Endothelial cell of umbilical vein (primary cell): ENCODE results near the gene PTPRD. TPM values are rescaled to one million over a fixed set of nuclear protein-coding genes. Genes with fewer than 3 reads are reported as not detected.

Source experiments
- BruUV-seq: library from RNA; stranded (reverse); fragments of 400-500 nt; replicated peaks from 2 replicates; lab custom pipeline; 2021; lab: Mats Ljungman, UMichigan
- CTCF ChIA-PET: fragments of 300-600, 350-600 bp; sonication (Branson Sonifier 250); formaldehyde crosslinking; loops from one replicate; lab custom pipeline; 2021; ENCODE audit warnings: antibody characterized with exemption, inconsistent platforms; lab: Charles Lee
- POLR2A ChIA-PET: fragments of 300-600, 350-600 bp; sonication (Branson Sonifier 250); formaldehyde crosslinking; loops from one replicate; lab custom pipeline; 2021; ENCODE audit warnings: antibody characterized with exemption, inconsistent platforms; lab: Charles Lee
- DNase-seq: peaks from one replicate; pipeline ENCODE4 v3.0.0-alpha.2; 2011; ENCODE audit warnings: low read depth, low spot score
- FAIRE-seq: peaks from 2 replicates; lab custom pipeline; 2011; peaks lifted over from hg19 to GRCh38; lab: Jason Lieb, UNC
- H2AFZ ChIP-seq: 2 replicates; pipeline ENCODE4 v1.6.0; 2012; ENCODE audit warnings: low read depth, low read length, control low read depth, inconsistent platforms
- H3K27ac ChIP-seq: 2 replicates; pipeline ENCODE4 v1.5.1; 2011; ENCODE audit warnings: low read depth, mild to moderate bottlenecking, control low read depth, low read length, moderate library complexity; ENCODE audit not compliant: insufficient read depth
- H3K27me3 ChIP-seq, 2 experiments: 2 replicates each; pipeline versions ENCODE4 v1.6.0 to v1.6.1; 2011; ENCODE audit warnings: low read length in 2 of 2, mixed read lengths in 1 of 2; ENCODE audit not compliant: control insufficient read depth in 2 of 2, insufficient read depth in 2 of 2
- H3K36me3 ChIP-seq, 2 experiments: 2 replicates in 1 of 2; 3 replicates in 1 of 2; pipeline ENCODE4 v1.5.1; 2011; ENCODE audit warnings: low read length in 2 of 2, mild to moderate bottlenecking in 1 of 2, moderate library complexity in 1 of 2; ENCODE audit not compliant: control insufficient read depth in 2 of 2, insufficient read depth in 2 of 2; ENCODE audit errors: extremely low read depth in 1 of 2
- H3K4me1 ChIP-seq: 3 replicates; pipeline ENCODE4 v1.5.1; 2011; ENCODE audit warnings: mild to moderate bottlenecking, low read length; ENCODE audit not compliant: control insufficient read depth, insufficient read depth; ENCODE audit errors: extremely low read depth
- H3K4me2 ChIP-seq: 2 replicates; pipeline ENCODE4 v1.6.1; 2011; ENCODE audit warnings: low read length, control low read depth, mixed read lengths; ENCODE audit not compliant: insufficient read depth
- H3K4me3 ChIP-seq, 3 experiments: fragments of 200-600 bp in 1 of 3; sonication (generic), shearing (Covaris generic) in 1 of 3; replicated peaks in 1 of 3; 2 replicates each; pipeline ENCODE4 v1.5.1; 2011 to 2016; ENCODE audit warnings: control low read depth in 3 of 3, low read length in 3 of 3, mild to moderate bottlenecking in 2 of 3, inconsistent platforms in 1 of 3, low read depth in 1 of 3, moderate library complexity in 1 of 3; ENCODE audit not compliant: insufficient read depth in 1 of 3
- H3K79me2 ChIP-seq: 2 replicates; pipeline ENCODE4 v1.6.0; 2012; ENCODE audit warnings: low read length, inconsistent platforms; ENCODE audit not compliant: control insufficient read depth, insufficient read depth
- H3K9ac ChIP-seq: replicated peaks from 2 replicates; pipeline ENCODE3; 2011; ENCODE audit warnings: low read length, control low read depth; ENCODE audit not compliant: insufficient read depth; ENCODE audit errors: extremely low read depth
- H3K9me1 ChIP-seq: replicated peaks from 3 replicates; pipeline ENCODE4 v1.6.0; 2011; ENCODE audit warnings: mild to moderate bottlenecking, low read length; ENCODE audit not compliant: control insufficient read depth, insufficient read depth; ENCODE audit errors: extremely low read depth
- H3K9me3 ChIP-seq: replicated peaks from 2 replicates; pipeline ENCODE4 v1.5.1; 2012; ENCODE audit warnings: low read length, inconsistent platforms; ENCODE audit not compliant: control insufficient read depth, insufficient read depth
- H4K20me1 ChIP-seq: replicated peaks from 2 replicates; pipeline ENCODE3; 2011; ENCODE audit warnings: mild to moderate bottlenecking, low read length; ENCODE audit not compliant: control insufficient read depth, insufficient read depth; ENCODE audit errors: extremely low read depth
- EZH2 ChIP-seq: IDR thresholded peaks from 2 replicates; pipeline ENCODE4 v1.6.1; 2012; ENCODE audit warnings: borderline replicate concordance, low read depth, mild to moderate bottlenecking, moderate library complexity, low read length, inconsistent platforms; ENCODE audit not compliant: severe bottlenecking
- FOS ChIP-seq: IDR thresholded peaks from 2 replicates; pipeline ENCODE4 v1.6.1; 2011; ENCODE audit warnings: mild to moderate bottlenecking, low read length, moderate library complexity, borderline replicate concordance; ENCODE audit not compliant: insufficient read depth
- GATA2 ChIP-seq: IDR thresholded peaks from 2 replicates; pipeline ENCODE4 v1.7.0; 2011; ENCODE audit warnings: low read depth, mild to moderate bottlenecking, moderate library complexity, mixed read lengths, low read length; ENCODE audit not compliant: insufficient read length, insufficient read depth
- JUN ChIP-seq: IDR thresholded peaks from 2 replicates; pipeline ENCODE4 v1.6.1; 2011; ENCODE audit warnings: borderline replicate concordance, low read depth; ENCODE audit not compliant: insufficient read length, insufficient read depth
- MYC ChIP-seq: IDR thresholded peaks from one replicate; pipeline ENCODE4 v1.6.1; 2011; ENCODE audit warnings: mild to moderate bottlenecking, low read depth, low read length
- POLR2A ChIP-seq: IDR thresholded peaks from 2 replicates; pipeline ENCODE4 v1.6.1; 2012; ENCODE audit warnings: low read depth, mild to moderate bottlenecking, control low read depth, low read length
- POLR2AphosphoS5 ChIP-seq: IDR thresholded peaks from 2 replicates; pipeline ENCODE4 v1.6.1; 2012; ENCODE audit warnings: low read depth, mild to moderate bottlenecking, control low read depth, low read length, moderate library complexity; ENCODE audit not compliant: insufficient read depth
- dilution Hi-C: fragments of 300-500 bp; cut with MboI; formaldehyde crosslinking; loops from one replicate; pipeline ENCODE4 v1.15.0; 2019; ENCODE audit warnings: low sequenced_read_pairs; ENCODE audit not compliant: extremely low pct_ligation_motif_present
- intact Hi-C: fragments of 100-400 bp; cut with micrococcal nuclease; formaldehyde crosslinking; loops from one replicate; pipeline ENCODE4 v1.10.0; 2022
- polyA plus RNA-seq, 4 experiments: library from polyadenylated mRNA; depleted of rRNA in 3 of 4; stranded (reverse) in 3 of 4; unstranded in 1 of 4; fragments of >200 nt; gene quantifications; 2 replicates each; pipeline versions ENCODE4 v1.2.1 to v1.2.3, GENCODE V29; 2011 to 2012; ENCODE audit warnings: missing spikeins in 1 of 4
- total RNA-seq: library from RNA; stranded (reverse); gene quantifications from 2 replicates; pipeline ENCODE4 v1.2.3, GENCODE V29; 2021
- TF ChIP-seq, protein P1 (sequence below), 2 donors: IDR thresholded peaks; 1 replicate in 1 of 2; 2 replicates in 1 of 2; pipeline ENCODE4 v1.5.1; 2011; ENCODE audit warnings: low read length in 2 of 2, mild to moderate bottlenecking in 2 of 2, moderate library complexity in 2 of 2, control low read depth in 1 of 2, inconsistent platforms in 1 of 2, low read depth in 1 of 2; ENCODE audit not compliant: insufficient read depth in 1 of 2; ENCODE audit errors: extremely low read depth in 1 of 2
- TF ChIP-seq, protein P2 (sequence below): IDR thresholded peaks from 2 replicates; pipeline ENCODE4 v1.6.1; 2011; ENCODE audit not compliant: insufficient read depth, insufficient read length

The PTPRD gene
- total and polyA plus RNA-seq, 2 donors (not counting 3 experiments of a cell fraction or from before 2014, with no cell fraction given), result 5.5 to 5.7 TPM

GRCh38 chr9:10079284-10079964, 533.4 kb downstream of the PTPRD start:
- H3K27me3 ChIP-seq, result no peaks in the 10 kb centered on the region
- no peak for DNase-seq
- H3K4me1 ChIP-seq, result no peaks in the 10 kb centered on the region
- FAIRE-seq, result no peak
- POLR2A ChIA-PET, result no interaction called here
- H2AFZ ChIP-seq, result no peak overlapping the region
- no peak overlapping the region for H3K27ac ChIP-seq
- intact Hi-C loops, result no loop called here
- no peak for TF ChIP-seq FOS
- H3K9me1 ChIP-seq, result no peaks in the 10 kb centered on the region
- BruUV-seq, result no TSS peak
- H3K4me3 ChIP-seq, result no peak overlapping the region
- no peaks in the 10 kb centered on the region for H3K79me2 ChIP-seq
- dilution Hi-C loops, result no loop called here
- H3K9ac ChIP-seq, result no peak overlapping the region
- CTCF ChIA-PET, result no interaction called here
- no peaks in the 10 kb centered on the region for H4K20me1 ChIP-seq
- no peak overlapping the region for H3K4me2 ChIP-seq
- H3K9me3 ChIP-seq, result no peaks in the 10 kb centered on the region
- H3K36me3 ChIP-seq, result no peaks in the 10 kb centered on the region

DNA sequence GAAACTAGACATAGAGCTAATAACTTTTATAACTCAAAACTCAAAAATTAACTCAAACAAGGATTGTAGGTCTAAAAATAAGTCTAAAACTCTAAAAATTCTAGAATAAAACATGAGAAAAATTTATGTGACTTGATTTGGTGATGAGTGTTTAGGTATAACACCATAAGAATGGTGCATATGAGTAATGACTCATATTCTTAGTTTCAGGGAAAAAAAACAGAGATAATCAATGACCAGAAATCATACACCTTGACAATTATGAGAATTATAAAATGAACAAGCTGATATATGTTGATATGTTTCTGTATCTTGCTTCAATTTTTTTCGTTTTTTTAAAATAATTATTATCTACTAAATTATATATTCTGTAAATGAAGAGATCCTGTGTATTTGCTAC, 541.2 kb downstream of the PTPRD start:
- TF ChIP-seq, protein P1, sequence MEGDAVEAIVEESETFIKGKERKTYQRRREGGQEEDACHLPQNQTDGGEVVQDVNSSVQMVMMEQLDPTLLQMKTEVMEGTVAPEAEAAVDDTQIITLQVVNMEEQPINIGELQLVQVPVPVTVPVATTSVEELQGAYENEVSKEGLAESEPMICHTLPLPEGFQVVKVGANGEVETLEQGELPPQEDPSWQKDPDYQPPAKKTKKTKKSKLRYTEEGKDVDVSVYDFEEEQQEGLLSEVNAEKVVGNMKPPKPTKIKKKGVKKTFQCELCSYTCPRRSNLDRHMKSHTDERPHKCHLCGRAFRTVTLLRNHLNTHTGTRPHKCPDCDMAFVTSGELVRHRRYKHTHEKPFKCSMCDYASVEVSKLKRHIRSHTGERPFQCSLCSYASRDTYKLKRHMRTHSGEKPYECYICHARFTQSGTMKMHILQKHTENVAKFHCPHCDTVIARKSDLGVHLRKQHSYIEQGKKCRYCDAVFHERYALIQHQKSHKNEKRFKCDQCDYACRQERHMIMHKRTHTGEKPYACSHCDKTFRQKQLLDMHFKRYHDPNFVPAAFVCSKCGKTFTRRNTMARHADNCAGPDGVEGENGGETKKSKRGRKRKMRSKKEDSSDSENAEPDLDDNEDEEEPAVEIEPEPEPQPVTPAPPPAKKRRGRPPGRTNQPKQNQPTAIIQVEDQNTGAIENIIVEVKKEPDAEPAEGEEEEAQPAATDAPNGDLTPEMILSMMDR (IDR thresholded peaks at IDR 0.05; ENCODE audit: extremely low read depth in 1 of 2, insufficient read depth in 1 of 2, low read depth in 1 of 2, low read length in 2 of 2), result no peak
- TF ChIP-seq GATA2 (no peak), JUN (no peak), EZH2 (no peak), POLR2A (no peak), MYC (no peak), POLR2AphosphoS5 (no peak), FOS (no peak)
- TF ChIP-seq, protein P2, sequence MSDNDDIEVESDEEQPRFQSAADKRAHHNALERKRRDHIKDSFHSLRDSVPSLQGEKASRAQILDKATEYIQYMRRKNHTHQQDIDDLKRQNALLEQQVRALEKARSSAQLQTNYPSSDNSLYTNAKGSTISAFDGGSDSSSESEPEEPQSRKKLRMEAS, result no peak
- intact Hi-C loops, result no loop called here

More for the DNA sequence above, 541.2 kb downstream of the PTPRD start:
- Histone ChIP-seq H3K27ac (no peak overlapping the region), H4K20me1 (no peaks in the 10 kb centered on the region), H3K9me3 (no peaks in the 10 kb centered on the region), H3K79me2 (no peaks in the 10 kb centered on the region), H3K4me1 (no peaks in the 10 kb centered on the region), H3K4me3 (no peak overlapping the region), H2AFZ (no peak overlapping the region), H3K36me3 (no peaks in the 10 kb centered on the region), H3K27me3 (no peaks in the 10 kb centered on the region), H3K4me2 (no peak overlapping the region), H3K9me1 (no peaks in the 10 kb centered on the region), H3K9ac (no peak overlapping the region)
- FAIRE-seq, result no peak
- dilution Hi-C loops, result no loop called here
- DNase-seq, result no peak
- no TSS peak for BruUV-seq
- POLR2A ChIA-PET, result no interaction called here
- CTCF ChIA-PET, result interaction anchor here (0.7 to 2.4 kb wide), 2 partner anchors 12 to 129 kb away, joined by 3 to 14 read pairs; no protein-coding TSS in a partner anchor
